HFF-Myc (cell line): ENCODE measurements around the gene PGPEP1.

Experiments used
- DNase-seq: peaks from one replicate; pipeline ENCODE4 v3.0.0-alpha.2; 2011; ENCODE audit warnings: low read depth; ENCODE audit errors: extremely low read depth
- H3K4me3 ChIP-seq: replicated peaks from 2 replicates; pipeline ENCODE4 v1.5.1; 2011; ENCODE audit warnings: low read depth, mild to moderate bottlenecking, control low read depth, low read length
- TF ChIP-seq, protein P1 (sequence below): IDR thresholded peaks from 2 replicates; pipeline ENCODE4 v1.5.1; 2012; ENCODE audit warnings: mild to moderate bottlenecking, low read depth, low read length, control low read depth; ENCODE audit errors: missing control alignments

The PGPEP1 gene

DNA sequence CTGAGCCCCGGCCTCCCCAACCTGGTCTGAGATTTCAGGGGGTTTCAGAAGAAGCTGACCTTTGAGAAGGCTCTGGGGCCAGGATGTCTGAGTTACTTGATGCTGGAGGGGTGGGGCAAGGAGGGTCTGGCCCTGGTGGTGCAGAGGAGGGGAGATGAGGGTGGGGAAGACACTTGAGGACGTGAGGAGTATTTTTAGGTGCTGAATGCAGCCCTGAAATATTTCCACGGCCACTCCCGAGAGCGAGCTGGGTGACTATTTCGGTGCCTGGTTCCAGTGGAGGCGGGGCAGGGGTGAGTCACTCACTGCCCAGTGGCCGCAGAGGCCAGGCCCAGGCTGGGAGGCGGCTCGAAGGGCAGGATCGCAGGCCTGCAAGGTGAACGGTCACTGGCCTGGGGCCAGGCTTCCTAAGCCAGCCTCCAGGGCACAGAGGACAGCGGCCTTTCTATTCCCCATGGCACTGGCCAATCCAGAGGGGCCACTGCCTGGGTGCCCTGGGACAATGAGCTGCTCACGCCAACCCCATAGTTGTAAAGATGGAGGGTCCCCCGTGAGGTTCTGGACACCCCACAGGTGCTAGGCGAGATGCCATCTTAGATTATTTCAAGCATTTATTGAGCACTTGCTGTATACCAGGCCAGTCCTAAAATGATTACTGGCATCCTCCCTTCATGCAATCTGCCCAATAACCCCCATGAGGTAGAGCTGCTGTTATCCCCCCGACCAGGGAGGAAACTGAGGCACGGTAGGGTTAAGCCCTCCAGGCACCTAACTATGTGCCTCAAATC, 39.3 kb upstream of the PGPEP1 start:
- no peak overlapping the region for H3K4me3 ChIP-seq
- DNase-seq = no peak
- TF ChIP-seq, protein P1, sequence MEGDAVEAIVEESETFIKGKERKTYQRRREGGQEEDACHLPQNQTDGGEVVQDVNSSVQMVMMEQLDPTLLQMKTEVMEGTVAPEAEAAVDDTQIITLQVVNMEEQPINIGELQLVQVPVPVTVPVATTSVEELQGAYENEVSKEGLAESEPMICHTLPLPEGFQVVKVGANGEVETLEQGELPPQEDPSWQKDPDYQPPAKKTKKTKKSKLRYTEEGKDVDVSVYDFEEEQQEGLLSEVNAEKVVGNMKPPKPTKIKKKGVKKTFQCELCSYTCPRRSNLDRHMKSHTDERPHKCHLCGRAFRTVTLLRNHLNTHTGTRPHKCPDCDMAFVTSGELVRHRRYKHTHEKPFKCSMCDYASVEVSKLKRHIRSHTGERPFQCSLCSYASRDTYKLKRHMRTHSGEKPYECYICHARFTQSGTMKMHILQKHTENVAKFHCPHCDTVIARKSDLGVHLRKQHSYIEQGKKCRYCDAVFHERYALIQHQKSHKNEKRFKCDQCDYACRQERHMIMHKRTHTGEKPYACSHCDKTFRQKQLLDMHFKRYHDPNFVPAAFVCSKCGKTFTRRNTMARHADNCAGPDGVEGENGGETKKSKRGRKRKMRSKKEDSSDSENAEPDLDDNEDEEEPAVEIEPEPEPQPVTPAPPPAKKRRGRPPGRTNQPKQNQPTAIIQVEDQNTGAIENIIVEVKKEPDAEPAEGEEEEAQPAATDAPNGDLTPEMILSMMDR = no peak

DNA sequence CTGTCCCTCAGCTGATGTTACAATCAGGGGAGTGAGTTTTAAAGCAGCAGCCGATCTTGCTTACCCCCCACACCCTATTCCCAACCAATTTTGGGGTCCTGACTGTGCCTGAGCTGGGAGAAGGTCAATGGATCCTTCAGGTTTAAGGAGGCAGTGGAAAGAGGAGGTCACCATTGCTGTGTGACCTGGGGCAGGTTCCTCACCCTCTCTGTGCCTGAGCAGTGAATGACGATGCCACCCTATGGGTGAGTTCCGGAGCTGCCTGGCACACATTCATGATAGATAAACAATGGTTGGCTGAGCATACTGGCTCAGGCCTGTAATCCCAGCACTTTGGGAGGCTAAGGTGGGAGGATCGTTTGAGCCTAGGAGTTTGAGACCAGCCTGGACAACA, 38.7 kb upstream of the PGPEP1 start:
- TF ChIP-seq, protein P1 = no peak
- H3K4me3 ChIP-seq = no peak overlapping the region
- no peak for DNase-seq

DNA sequence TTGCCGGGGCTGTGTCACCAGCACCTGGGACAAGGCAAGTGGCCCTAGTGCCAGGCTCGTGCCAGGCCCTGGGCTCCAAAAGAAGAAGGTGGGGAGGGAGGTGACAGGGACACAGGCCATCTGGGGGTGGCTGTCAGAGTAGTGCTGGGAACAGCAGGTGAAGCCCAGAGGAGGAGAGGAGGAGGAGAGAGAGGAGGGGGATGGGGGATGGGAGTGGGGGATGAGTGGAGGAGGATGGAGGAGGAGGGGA, 36.3 kb upstream of the PGPEP1 start:
- TF ChIP-seq, protein P1 = no peak
- peak overlapping the region; percentile 29 for H3K4me3 ChIP-seq

DNA sequence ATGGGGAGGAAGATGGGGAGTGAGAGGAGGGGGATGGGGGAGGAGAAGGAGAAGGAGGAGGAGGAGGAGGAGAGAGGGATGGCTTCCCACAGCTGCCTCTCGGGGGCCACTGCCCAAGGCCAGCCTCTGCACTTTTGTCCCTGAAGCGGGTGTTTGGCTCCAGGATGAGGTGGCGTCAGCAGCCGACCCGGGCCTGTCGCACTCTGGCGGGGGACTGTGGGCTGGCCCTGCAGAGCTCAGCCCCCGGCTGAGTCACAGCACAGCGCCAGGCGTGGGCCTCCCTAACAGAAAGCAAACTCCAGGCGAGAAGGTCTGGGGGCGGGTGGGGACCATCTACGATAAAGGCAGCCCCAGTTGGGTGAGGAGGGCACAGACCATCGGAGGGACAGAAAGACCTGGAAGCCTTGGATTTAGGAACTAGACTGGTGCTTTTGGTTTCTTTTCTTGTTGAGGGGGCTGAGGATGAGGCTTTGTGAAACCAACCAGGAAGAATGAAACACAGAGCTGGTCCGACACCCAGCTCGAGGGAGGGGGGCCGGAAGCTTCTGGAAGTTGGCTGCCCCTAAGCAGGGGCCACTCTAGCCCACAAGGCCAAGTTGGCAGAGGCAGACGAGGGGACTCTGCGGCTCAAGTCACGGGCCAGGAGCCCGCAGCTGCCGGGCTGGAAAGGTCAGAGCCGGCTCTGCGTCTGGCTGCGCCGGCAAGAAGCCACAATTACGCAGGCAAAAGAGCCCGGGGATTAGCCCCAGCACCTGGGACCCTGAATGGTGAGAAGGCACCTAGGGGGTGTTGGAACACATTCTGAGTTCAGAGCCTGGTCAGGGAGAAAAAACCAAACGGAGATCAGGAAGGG, 35.7 kb upstream of the PGPEP1 start:
- H3K4me3 ChIP-seq = peak overlapping the region; percentile 29
- DNase-seq = peak; percentile 24
- TF ChIP-seq, protein P1 = no peak

More for the DNA sequence above, 36.3 kb upstream of the PGPEP1 start:
- no peak for DNase-seq

DNA sequence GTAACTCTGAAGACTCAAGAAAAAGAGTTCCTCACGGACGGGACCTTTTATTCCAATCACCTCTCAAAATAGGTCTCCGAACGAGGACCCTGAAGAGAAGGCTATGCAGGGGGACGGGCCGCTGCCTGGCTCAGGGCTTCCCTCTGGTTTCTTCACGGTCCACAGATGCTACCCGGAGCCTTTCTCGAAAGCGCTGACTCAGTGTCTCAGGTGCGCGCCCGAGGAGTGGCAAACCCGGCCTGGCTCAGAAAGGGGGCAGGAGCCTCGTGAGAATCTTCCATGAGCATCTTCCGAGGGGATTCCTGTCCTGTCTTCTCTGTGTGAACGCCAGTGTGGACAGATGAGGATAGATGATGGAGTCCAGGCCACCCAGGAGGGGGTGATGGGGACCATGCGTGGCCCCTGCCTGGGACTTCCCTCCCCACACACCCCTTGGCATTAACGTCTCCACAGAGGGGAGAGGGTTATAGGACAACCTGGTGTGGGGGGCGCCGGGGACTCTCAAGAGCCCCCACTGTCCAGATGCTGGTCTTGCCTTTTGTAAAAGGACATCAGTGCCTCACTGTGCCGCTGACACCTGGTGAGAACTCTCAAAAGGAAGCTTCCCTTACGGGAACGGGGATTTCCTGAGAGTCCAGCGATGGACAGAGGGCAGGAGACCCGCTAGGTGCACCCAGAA, 34.0 kb upstream of the PGPEP1 start:
- TF ChIP-seq, protein P1 = no peak
- no peak overlapping the region for H3K4me3 ChIP-seq
- no peak for DNase-seq

DNA sequence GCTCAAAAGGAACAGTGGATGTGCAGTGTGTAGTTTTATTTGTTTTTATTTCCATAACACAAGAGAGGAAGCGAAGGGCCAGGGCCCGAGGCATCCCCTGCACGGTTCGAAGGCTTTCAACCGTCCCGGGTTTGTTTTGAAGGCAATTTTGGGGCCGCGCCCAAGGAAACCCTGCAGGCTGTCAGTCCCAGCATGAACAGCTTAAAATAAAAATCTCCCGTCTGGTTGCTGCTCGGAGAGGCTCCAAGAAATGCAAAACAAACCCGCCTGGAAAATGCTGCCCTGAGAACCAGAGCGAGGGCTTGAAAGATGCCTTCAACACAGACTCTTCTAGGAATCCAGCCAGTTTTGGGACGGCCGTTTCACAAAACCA, 33.5 kb upstream of the PGPEP1 start:
- no peak for DNase-seq
- H3K4me3 ChIP-seq = no peak overlapping the region
- TF ChIP-seq, protein P1 = no peak
